SK-N-SH treated with all-trans-retinoic acid at 6 μM for 48 hours (cell line): ENCODE results near the gene RXRA.

Source experiments
- CSDC2 ChIP-seq: fragments of 250-450 bp; sonication (Bioruptor Pico); IDR thresholded peaks from 2 replicates; pipeline ENCODE4 v1.5.0; 2020; ENCODE audit warnings: mild to moderate bottlenecking, moderate library complexity
- GLIS3 ChIP-seq: fragments of 250-450 bp; sonication (Bioruptor Pico); IDR thresholded peaks from 2 replicates; pipeline ENCODE4 v1.5.0; 2020; ENCODE audit warnings: mild to moderate bottlenecking, moderate library complexity
- OSR1 ChIP-seq: fragments of 250-450 bp; sonication (Bioruptor Pico); IDR thresholded peaks from 2 replicates; pipeline ENCODE4 v1.8.0; 2022; ENCODE audit warnings: moderate library complexity, mild to moderate bottlenecking, inconsistent platforms
- ZNF8 ChIP-seq: fragments of 450-650 bp; formaldehyde crosslinking; IDR thresholded peaks from 2 replicates; pipeline ENCODE4 v1.5.0; 2020; ENCODE audit warnings: mild to moderate bottlenecking, moderate library complexity

- TF ChIP-seq CSDC2 (CRISPR knock-in tag) = no peak
- TF ChIP-seq OSR1 = no peak
- no peak for TF ChIP-seq ZNF8
- TF ChIP-seq GLIS3 (CRISPR knock-in tag) = no peak
These were observed 34.6 kb downstream of the RXRA start for GRCh38 chr9:134360897-134361296.
